Suppressor macrophage (primary cell): ENCODE data around the gene PCAT7.
"Not testable (repeated sequence)": the region's sequence is repeated elsewhere in the genome, so short reads cannot be mapped to it uniquely, and the experiment has no call there.

ENCODE experiments used
- DNase-seq, 4 experiments: peaks; one replicate each; pipeline ENCODE4 v3.0.0-alpha.2; 2020 to 2022
- total RNA-seq, 17 experiments: gene quantifications; one replicate each; lab custom pipeline; 2026; ENCODE audit warnings: mixed read lengths in 6 of 17, inconsistent platforms in 3 of 17; lab: John Stamatoyannopoulos, UW

PCAT7 gene
- total RNA-seq, result 0 to 2.0 (median 0.13) reads per million in 17 experiments

- DNase-seq, result peak; percentile 19 to 81 (median 59)
Measured at GRCh38 chr9:94554439-94555331, at the start of gene PCAT7. Gene PCAT7, plus strand, starts transcription at chr9:94555083.

- DNase-seq, result not testable (repeated sequence)
Measured at GRCh38 chr9:94506370-94506769, 48.5 kb upstream of the PCAT7 start.

- no peak for DNase-seq
Measured at GRCh38 chr9:94507531-94508258, 47.2 kb upstream of the PCAT7 start.

GRCh38 chr9:94511134-94511954, 43.5 kb upstream of the PCAT7 start:
- DNase-seq, result no peak

- DNase-seq, result no peak
Measured at GRCh38 chr9:94511955-94512265, 43.0 kb upstream of the PCAT7 start.

- DNase-seq, result no peak
Measured at GRCh38 chr9:94514722-94515121, 40.2 kb upstream of the PCAT7 start.

GRCh38 chr9:94517254-94517653, 37.6 kb upstream of the PCAT7 start:
- DNase-seq, result no peak

- DNase-seq, result no peak
Measured at GRCh38 chr9:94525396-94526035, 29.4 kb upstream of the PCAT7 start.

- no peak for DNase-seq
Measured at GRCh38 chr9:94526271-94526670, 28.6 kb upstream of the PCAT7 start.

- DNase-seq, result no peak
Measured at GRCh38 chr9:94526951-94527350, 27.9 kb upstream of the PCAT7 start.

GRCh38 chr9:94528886-94529285, 26.0 kb upstream of the PCAT7 start:
- DNase-seq, result no peak

- DNase-seq, result no peak
Measured at GRCh38 chr9:94533155-94533554, 21.7 kb upstream of the PCAT7 start.

GRCh38 chr9:94533601-94534000, 21.3 kb upstream of the PCAT7 start:
- DNase-seq, result no peak

GRCh38 chr9:94534901-94535300, 20.0 kb upstream of the PCAT7 start:
- DNase-seq, result no peak

GRCh38 chr9:94538908-94539307, 16.0 kb upstream of the PCAT7 start:
- no peak for DNase-seq

GRCh38 chr9:94544335-94544734, 10.5 kb upstream of the PCAT7 start:
- not testable (repeated sequence) for DNase-seq

GRCh38 chr9:94545940-94546339, 8.9 kb upstream of the PCAT7 start:
- DNase-seq, result no peak

- no peak for DNase-seq
Measured at GRCh38 chr9:94553029-94553938, 1.6 kb upstream of the PCAT7 start.

- no peak for DNase-seq
Measured at GRCh38 chr9:94554078-94554438, 825 bp upstream of the PCAT7 start.

GRCh38 chr9:94557376-94557775, 2.5 kb downstream of the PCAT7 start:
- peak; percentile 5 to 39 (median 34) for DNase-seq

- DNase-seq, result no peak
Measured at GRCh38 chr9:94560237-94560636, 5.4 kb downstream of the PCAT7 start.
